HCT116 (cell line): ENCODE data around the gene CPLANE2. TPM values are rescaled to one million over a fixed set of nuclear protein-coding genes. Genes with fewer than 3 reads are reported as not detected.

Source experiments
- ATAC-seq: fragments of 200-7000 bp; cut with Tn5 transposase; 2 replicates; pipeline ENCODE4 v1.9.1; 2020; ENCODE audit warnings: mild to moderate bottlenecking, moderate library complexity
- BruUV-seq: library from RNA; stranded (reverse); fragments of 400-500 nt; replicated peaks from 2 replicates; lab custom pipeline; 2021; lab: Mats Ljungman, UMichigan
- CTCF ChIA-PET: fragments of 300-600 bp; sonication (Branson Sonifier 250); formaldehyde crosslinking; loops from one replicate; lab custom pipeline; 2021; ENCODE audit warnings: antibody characterized with exemption; lab: Charles Lee
- POLR2A ChIA-PET: fragments of 300-600, 350-600 bp; sonication (Branson Sonifier 250); formaldehyde crosslinking; loops from one replicate; lab custom pipeline; 2021; ENCODE audit warnings: antibody characterized with exemption; lab: Charles Lee
- RAD21 ChIA-PET, 2 experiments: fragments of 300-600 bp; sonication (Branson Sonifier 250); formaldehyde crosslinking; loops; one replicate each; lab custom pipeline; 2023; ENCODE audit warnings: low total read pairs in 2 of 2; ENCODE audit not compliant: uncharacterized antibody in 2 of 2, unreplicated experiment in 2 of 2, low non-redundant PET in 1 of 2; lab: Charles Lee
- DNase-seq: peaks from one replicate; pipeline ENCODE4 v3.0.0-alpha.2; 2010; ENCODE audit warnings: low read depth, low spot score
- H2AFZ ChIP-seq: fragments of 200-600 bp; shearing (Covaris generic), sonication (generic); 2 replicates; pipeline ENCODE4 v1.6.1; 2017; ENCODE audit warnings: low read depth, mixed run types, mixed read lengths, antibody characterized with exemption, low read length; ENCODE audit not compliant: poor library complexity, severe bottlenecking
- H3K27ac ChIP-seq: 2 replicates; pipeline ENCODE4 v1.5.1; 2012; ENCODE audit warnings: low read depth, low read length
- H3K27me3 ChIP-seq: fragments of 200-600 bp; sonication (generic); 2 replicates; pipeline ENCODE4 v1.6.1; 2016; ENCODE audit warnings: mixed run types, low read length, mixed read lengths; ENCODE audit not compliant: insufficient read depth
- H3K36me3 ChIP-seq, 2 experiments: fragments of 200-500 bp in 1 of 2; fragments of 200-600 bp in 1 of 2; sonication (Bioruptor generic) in 1 of 2; sonication (generic) in 1 of 2; 2 replicates each; pipeline versions ENCODE4 v1.5.1 to v1.6.1; 2014 to 2016; ENCODE audit warnings: low read length in 2 of 2, inconsistent platforms in 1 of 2, mixed read lengths in 1 of 2, mixed run types in 1 of 2; ENCODE audit not compliant: insufficient read depth in 2 of 2, control insufficient read depth in 1 of 2
- H3K4me1 ChIP-seq, 2 experiments: fragments of 200-600 bp in 1 of 2; sonication (generic) in 1 of 2; 2 replicates each; pipeline versions ENCODE4 v1.5.1 to v1.6.1; 2012 to 2017; ENCODE audit warnings: low read length in 2 of 2, inconsistent platforms in 1 of 2, mild to moderate bottlenecking in 1 of 2, mixed read lengths in 1 of 2, mixed run types in 1 of 2, moderate library complexity in 1 of 2; ENCODE audit not compliant: insufficient read depth in 2 of 2, control insufficient read depth in 1 of 2
- H3K4me2 ChIP-seq: fragments of 200-600 bp; sonication (generic); 2 replicates; pipeline ENCODE4 v1.6.1; 2017; ENCODE audit warnings: mixed run types, low read length, mixed read lengths
- H3K4me3 ChIP-seq, 2 experiments: fragments of 200-600 bp in 1 of 2; sonication (generic) in 1 of 2; replicated peaks in 1 of 2; 2 replicates each; pipeline ENCODE4 v1.5.1; 2011 to 2016; ENCODE audit warnings: low read length in 2 of 2, control low read depth in 1 of 2, low read depth in 1 of 2, mild to moderate bottlenecking in 1 of 2, mixed read lengths in 1 of 2, mixed run types in 1 of 2
- H3K79me2 ChIP-seq: fragments of 200-600 bp; sonication (generic); 2 replicates; pipeline ENCODE4 v1.6.1; 2017; ENCODE audit warnings: mild to moderate bottlenecking, mixed run types, low read length, moderate library complexity, mixed read lengths; ENCODE audit not compliant: insufficient read depth
- H3K9ac ChIP-seq: fragments of 200-600 bp; sonication (generic); 2 replicates; pipeline ENCODE4 v1.6.1; 2016; ENCODE audit warnings: low read length, mixed read lengths
- H3K9me2 ChIP-seq: fragments of 200-600 bp; sonication (generic), shearing (Covaris generic); 2 replicates; pipeline ENCODE4 v1.6.1; 2017; ENCODE audit warnings: mixed run types, mild to moderate bottlenecking, moderate library complexity; ENCODE audit not compliant: insufficient read depth
- H3K9me3 ChIP-seq, 2 experiments: fragments of 200-500 bp in 1 of 2; fragments of 200-600 bp in 1 of 2; sonication (Bioruptor generic) in 1 of 2; sonication (generic) in 1 of 2; 2 replicates each; pipeline ENCODE4 v1.6.1; 2014 to 2017; ENCODE audit warnings: low read length in 2 of 2, mixed read lengths in 2 of 2, inconsistent platforms in 1 of 2, low read depth in 1 of 2, mild to moderate bottlenecking in 1 of 2, mixed run types in 1 of 2, moderate library complexity in 1 of 2; ENCODE audit not compliant: control insufficient read depth in 1 of 2, insufficient read depth in 1 of 2
- H4K20me1 ChIP-seq: fragments of 200-600 bp; sonication (generic), shearing (Covaris generic); 2 replicates; pipeline ENCODE4 v1.6.1; 2017; ENCODE audit warnings: mixed run types, mild to moderate bottlenecking, moderate library complexity; ENCODE audit not compliant: insufficient read depth
- CBX3 ChIP-seq: IDR thresholded peaks from 2 replicates; pipeline ENCODE4 v1.6.1; 2012; ENCODE audit warnings: low read depth
- EZH2 ChIP-seq: fragments of 200-600 bp; sonication (generic); IDR thresholded peaks from 2 replicates; pipeline ENCODE4 v1.6.1; 2017; ENCODE audit warnings: antibody characterized with exemption, mixed run types
- FOSL1 ChIP-seq: IDR thresholded peaks from 2 replicates; pipeline ENCODE4 v1.6.1; 2012; ENCODE audit warnings: low read depth
- JUND ChIP-seq: IDR thresholded peaks from 2 replicates; pipeline ENCODE4 v1.6.1; 2012
- POLR2A ChIP-seq: IDR thresholded peaks from 2 replicates; pipeline ENCODE4 v1.7.0; 2011; ENCODE audit warnings: borderline replicate concordance; ENCODE audit not compliant: insufficient read depth, insufficient read length; ENCODE audit errors: extremely low read depth
- POLR2AphosphoS5 ChIP-seq: IDR thresholded peaks from 2 replicates; pipeline ENCODE4 v1.6.1; 2011; ENCODE audit warnings: mild to moderate bottlenecking, low read depth, low read length, moderate library complexity
- SIN3A ChIP-seq: IDR thresholded peaks from 2 replicates; pipeline ENCODE4 v1.6.1; 2012; ENCODE audit warnings: low read depth
- SRF ChIP-seq: IDR thresholded peaks from 2 replicates; pipeline ENCODE4 v1.6.1; 2012; ENCODE audit warnings: low read depth
- TCF7L2 ChIP-seq: IDR thresholded peaks from 2 replicates; pipeline ENCODE4 v1.7.0; 2011; ENCODE audit warnings: borderline replicate concordance, inconsistent platforms; ENCODE audit not compliant: insufficient read depth, insufficient read length; ENCODE audit errors: extremely low read depth
- YY1 ChIP-seq: IDR thresholded peaks from 2 replicates; pipeline ENCODE4 v1.6.1; 2011; ENCODE audit warnings: low read length, low read depth, moderate library complexity, mild to moderate bottlenecking; ENCODE audit not compliant: insufficient replicate concordance; ENCODE audit errors: extremely low read depth
- ZFX ChIP-seq: fragments of 450-650 bp; IDR thresholded peaks from 2 replicates; pipeline ENCODE4 v1.6.1; 2017
- ZNF274 ChIP-seq: fragments of 200-500 bp; sonication (Bioruptor generic); IDR thresholded peaks from 2 replicates; pipeline ENCODE4 v1.6.1; 2014; ENCODE audit warnings: mild to moderate bottlenecking, low read depth, low read length, inconsistent platforms
- intact Hi-C: fragments of 100-400 bp; cut with micrococcal nuclease; formaldehyde crosslinking; loops from 2 replicates; pipeline ENCODE4 v1.10.0; 2022
- total RNA-seq: library from RNA; stranded (reverse); gene quantifications from one replicate; pipeline ENCODE4 v1.2.1, GENCODE V29; 2021; ENCODE audit not compliant: unreplicated experiment
- TF ChIP-seq, protein P1 (sequence below), 3 experiments: fragments of 200-600 bp in 1 of 3; sonication (generic) in 1 of 3; IDR thresholded peaks in 2 of 3; conservative IDR thresholded peaks in 1 of 3; 2 replicates each; pipeline ENCODE4 v1.5.1; 2012 to 2017; ENCODE audit warnings: low read depth in 2 of 3, low read length in 2 of 3, antibody characterized with exemption in 1 of 3, borderline replicate concordance in 1 of 3, control low read depth in 1 of 3, mild to moderate bottlenecking in 1 of 3, mixed read lengths in 1 of 3, mixed run types in 1 of 3, moderate library complexity in 1 of 3; ENCODE audit not compliant: insufficient read depth in 1 of 3
- TF ChIP-seq, protein P2 (sequence below): IDR thresholded peaks from 2 replicates; pipeline ENCODE4 v1.6.1; 2012
- TF ChIP-seq, protein P3 (sequence below): IDR thresholded peaks from 2 replicates; pipeline ENCODE4 v1.6.1; 2012
- TF ChIP-seq, protein P4 (sequence below): IDR thresholded peaks from 2 replicates; pipeline ENCODE4 v1.6.1; 2012; ENCODE audit warnings: low read depth

CPLANE2 gene
- total RNA-seq, 1 experiment from 2014 or later, result 8.1 TPM

DNA sequence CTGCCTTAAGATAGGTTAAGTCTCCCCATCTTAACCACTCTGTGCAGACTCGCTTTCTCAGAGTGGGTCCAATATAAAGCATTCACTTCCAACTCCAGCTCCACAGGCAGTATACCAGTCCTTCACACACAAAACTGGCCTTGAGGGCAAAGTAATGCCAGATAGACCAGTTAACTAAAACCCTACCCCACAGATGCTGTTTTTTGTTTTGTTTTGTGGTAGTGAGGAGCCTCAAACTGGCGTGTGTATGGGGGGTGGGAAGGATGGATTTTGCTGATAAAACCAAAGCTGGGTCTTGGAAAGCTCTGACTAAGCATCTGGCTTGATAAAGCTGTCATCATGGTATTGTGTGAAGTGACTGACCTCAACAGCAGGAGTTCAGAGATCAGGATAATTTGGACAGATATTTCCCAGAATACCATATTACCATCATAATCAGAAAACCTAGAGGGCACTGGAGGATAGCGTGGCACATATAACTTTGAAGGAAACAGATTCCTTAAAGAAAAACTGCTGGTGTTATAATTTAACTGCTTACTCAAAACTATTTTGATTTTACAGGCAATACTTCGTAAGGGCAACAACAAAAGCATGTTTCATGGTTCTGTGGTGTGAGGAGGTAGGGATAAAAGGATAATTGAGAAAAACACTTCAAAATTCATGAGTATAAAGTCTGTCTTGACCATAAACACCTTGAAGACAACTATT lies 29.6 kb upstream of the CPLANE2 start:
- TF ChIP-seq POLR2A, result no peak
- no peak for TF ChIP-seq EZH2
- no peak for TF ChIP-seq FOSL1
- TF ChIP-seq JUND, result no peak
- TF ChIP-seq, protein P1, sequence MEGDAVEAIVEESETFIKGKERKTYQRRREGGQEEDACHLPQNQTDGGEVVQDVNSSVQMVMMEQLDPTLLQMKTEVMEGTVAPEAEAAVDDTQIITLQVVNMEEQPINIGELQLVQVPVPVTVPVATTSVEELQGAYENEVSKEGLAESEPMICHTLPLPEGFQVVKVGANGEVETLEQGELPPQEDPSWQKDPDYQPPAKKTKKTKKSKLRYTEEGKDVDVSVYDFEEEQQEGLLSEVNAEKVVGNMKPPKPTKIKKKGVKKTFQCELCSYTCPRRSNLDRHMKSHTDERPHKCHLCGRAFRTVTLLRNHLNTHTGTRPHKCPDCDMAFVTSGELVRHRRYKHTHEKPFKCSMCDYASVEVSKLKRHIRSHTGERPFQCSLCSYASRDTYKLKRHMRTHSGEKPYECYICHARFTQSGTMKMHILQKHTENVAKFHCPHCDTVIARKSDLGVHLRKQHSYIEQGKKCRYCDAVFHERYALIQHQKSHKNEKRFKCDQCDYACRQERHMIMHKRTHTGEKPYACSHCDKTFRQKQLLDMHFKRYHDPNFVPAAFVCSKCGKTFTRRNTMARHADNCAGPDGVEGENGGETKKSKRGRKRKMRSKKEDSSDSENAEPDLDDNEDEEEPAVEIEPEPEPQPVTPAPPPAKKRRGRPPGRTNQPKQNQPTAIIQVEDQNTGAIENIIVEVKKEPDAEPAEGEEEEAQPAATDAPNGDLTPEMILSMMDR (IDR thresholded peaks at IDR 0.05 in 2 of 3, conservative IDR thresholded peaks at IDR 0.05 in 1 of 3; ENCODE audit: borderline replicate concordance in 1 of 3, insufficient read depth in 1 of 3, low read depth in 2 of 3, low read length in 2 of 3), result no peak
- TF ChIP-seq YY1, result no peak
- no peak for TF ChIP-seq TCF7L2
- no peak for TF ChIP-seq CBX3
- TF ChIP-seq, protein P2, sequence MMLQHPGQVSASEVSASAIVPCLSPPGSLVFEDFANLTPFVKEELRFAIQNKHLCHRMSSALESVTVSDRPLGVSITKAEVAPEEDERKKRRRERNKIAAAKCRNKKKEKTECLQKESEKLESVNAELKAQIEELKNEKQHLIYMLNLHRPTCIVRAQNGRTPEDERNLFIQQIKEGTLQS, result no peak
- TF ChIP-seq ZNF274, result no peak
- no peak for TF ChIP-seq SIN3A
- TF ChIP-seq SRF, result no peak
- TF ChIP-seq, protein P3, sequence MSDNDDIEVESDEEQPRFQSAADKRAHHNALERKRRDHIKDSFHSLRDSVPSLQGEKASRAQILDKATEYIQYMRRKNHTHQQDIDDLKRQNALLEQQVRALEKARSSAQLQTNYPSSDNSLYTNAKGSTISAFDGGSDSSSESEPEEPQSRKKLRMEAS, result no peak
- TF ChIP-seq, protein P4, sequence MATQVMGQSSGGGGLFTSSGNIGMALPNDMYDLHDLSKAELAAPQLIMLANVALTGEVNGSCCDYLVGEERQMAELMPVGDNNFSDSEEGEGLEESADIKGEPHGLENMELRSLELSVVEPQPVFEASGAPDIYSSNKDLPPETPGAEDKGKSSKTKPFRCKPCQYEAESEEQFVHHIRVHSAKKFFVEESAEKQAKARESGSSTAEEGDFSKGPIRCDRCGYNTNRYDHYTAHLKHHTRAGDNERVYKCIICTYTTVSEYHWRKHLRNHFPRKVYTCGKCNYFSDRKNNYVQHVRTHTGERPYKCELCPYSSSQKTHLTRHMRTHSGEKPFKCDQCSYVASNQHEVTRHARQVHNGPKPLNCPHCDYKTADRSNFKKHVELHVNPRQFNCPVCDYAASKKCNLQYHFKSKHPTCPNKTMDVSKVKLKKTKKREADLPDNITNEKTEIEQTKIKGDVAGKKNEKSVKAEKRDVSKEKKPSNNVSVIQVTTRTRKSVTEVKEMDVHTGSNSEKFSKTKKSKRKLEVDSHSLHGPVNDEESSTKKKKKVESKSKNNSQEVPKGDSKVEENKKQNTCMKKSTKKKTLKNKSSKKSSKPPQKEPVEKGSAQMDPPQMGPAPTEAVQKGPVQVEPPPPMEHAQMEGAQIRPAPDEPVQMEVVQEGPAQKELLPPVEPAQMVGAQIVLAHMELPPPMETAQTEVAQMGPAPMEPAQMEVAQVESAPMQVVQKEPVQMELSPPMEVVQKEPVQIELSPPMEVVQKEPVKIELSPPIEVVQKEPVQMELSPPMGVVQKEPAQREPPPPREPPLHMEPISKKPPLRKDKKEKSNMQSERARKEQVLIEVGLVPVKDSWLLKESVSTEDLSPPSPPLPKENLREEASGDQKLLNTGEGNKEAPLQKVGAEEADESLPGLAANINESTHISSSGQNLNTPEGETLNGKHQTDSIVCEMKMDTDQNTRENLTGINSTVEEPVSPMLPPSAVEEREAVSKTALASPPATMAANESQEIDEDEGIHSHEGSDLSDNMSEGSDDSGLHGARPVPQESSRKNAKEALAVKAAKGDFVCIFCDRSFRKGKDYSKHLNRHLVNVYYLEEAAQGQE, result no peak
- no peak for TF ChIP-seq POLR2AphosphoS5
- TF ChIP-seq ZFX, result no peak
- TF ChIP-seq, all 23 proteins: peak for 0
- ATAC-seq (no peak), DNase-seq (no peak)
- H3K27ac ChIP-seq, result no peak overlapping the region
- no peaks in the 10 kb centered on the region for H3K36me3 ChIP-seq
- 0 out of 2 replicates have a peak, but pooled peaks cover 4% of the 10 kb centered on the region for H3K79me2 ChIP-seq
- no peaks in the 10 kb centered on the region for H3K9me2 ChIP-seq
- H3K4me3 ChIP-seq, result no peak overlapping the region
- no peaks in the 10 kb centered on the region for H3K27me3 ChIP-seq
- intact Hi-C loops, result no loop called here
- peaks cover 0 to under 1% of the 10 kb centered on the region in 2 experiments; a peak in 1 of 4 replicates for H3K4me1 ChIP-seq
- H4K20me1 ChIP-seq, result no peaks in the 10 kb centered on the region
- BruUV-seq, result no TSS peak
- ChIA-PET RAD21 (interaction anchor here in 1 of 2 experiments (0.6 kb wide), 1 partner anchor 30 kb away, joined by 6 read pairs; no protein-coding TSS in a partner anchor), POLR2A (no interaction called here), CTCF (no interaction called here)
- H3K4me2 ChIP-seq, result no peak overlapping the region
- H3K9ac ChIP-seq, result no peak overlapping the region
- H3K9me3 ChIP-seq, result no peaks in the 10 kb centered on the region
- no peak overlapping the region for H2AFZ ChIP-seq
